NB4 (cell line): ENCODE results near the gene CAV2.

Source experiments
- MYC ChIP-seq: IDR thresholded peaks from 2 replicates; pipeline ENCODE4 v1.6.1; 2011; ENCODE audit warnings: low read depth, low read length
- TF ChIP-seq, protein P1 (sequence below): IDR thresholded peaks from one replicate; pipeline ENCODE4 v1.5.1; 2012; ENCODE audit warnings: low read depth, low read length

DNA sequence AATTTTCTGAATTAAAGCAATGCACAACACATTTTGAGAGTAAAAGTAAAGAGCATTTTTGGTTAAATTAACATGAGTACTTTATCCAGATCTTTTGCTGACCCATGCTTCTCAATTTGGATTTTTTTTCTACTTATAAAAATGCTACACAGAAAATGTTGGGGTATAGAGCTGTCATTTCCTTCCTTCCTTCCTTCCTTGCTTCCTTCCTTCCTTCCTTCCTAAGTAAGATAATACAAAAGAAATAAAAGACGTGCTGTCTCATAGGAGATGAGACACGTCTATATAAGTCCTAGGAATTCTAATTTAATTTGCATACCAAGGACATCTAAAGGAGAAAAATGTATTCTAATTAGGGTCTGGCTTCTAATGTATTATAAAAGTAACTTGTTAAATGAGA, 31.0 kb upstream of the CAV2 start:
- TF ChIP-seq MYC, result no peak
- TF ChIP-seq, protein P1, sequence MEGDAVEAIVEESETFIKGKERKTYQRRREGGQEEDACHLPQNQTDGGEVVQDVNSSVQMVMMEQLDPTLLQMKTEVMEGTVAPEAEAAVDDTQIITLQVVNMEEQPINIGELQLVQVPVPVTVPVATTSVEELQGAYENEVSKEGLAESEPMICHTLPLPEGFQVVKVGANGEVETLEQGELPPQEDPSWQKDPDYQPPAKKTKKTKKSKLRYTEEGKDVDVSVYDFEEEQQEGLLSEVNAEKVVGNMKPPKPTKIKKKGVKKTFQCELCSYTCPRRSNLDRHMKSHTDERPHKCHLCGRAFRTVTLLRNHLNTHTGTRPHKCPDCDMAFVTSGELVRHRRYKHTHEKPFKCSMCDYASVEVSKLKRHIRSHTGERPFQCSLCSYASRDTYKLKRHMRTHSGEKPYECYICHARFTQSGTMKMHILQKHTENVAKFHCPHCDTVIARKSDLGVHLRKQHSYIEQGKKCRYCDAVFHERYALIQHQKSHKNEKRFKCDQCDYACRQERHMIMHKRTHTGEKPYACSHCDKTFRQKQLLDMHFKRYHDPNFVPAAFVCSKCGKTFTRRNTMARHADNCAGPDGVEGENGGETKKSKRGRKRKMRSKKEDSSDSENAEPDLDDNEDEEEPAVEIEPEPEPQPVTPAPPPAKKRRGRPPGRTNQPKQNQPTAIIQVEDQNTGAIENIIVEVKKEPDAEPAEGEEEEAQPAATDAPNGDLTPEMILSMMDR, result no peak
